DND-41 (cell line): ENCODE measurements around the gene GRM4.

Experiments used
- ATAC-seq: fragments of 200-7000 bp; cut with Tn5 transposase; 3 replicates; pipeline ENCODE4 v1.9.1; 2021; ENCODE audit warnings: low read depth; ENCODE audit not compliant: insufficient read depth
- DNase-seq: peaks from one replicate; pipeline ENCODE4 v3.0.0-alpha.2; 2020
- H2AFZ ChIP-seq: 2 replicates; pipeline ENCODE4 v1.6.0; 2012; ENCODE audit warnings: low read depth, low read length
- H3K27ac ChIP-seq: 2 replicates; pipeline ENCODE4 v1.5.1; 2012; ENCODE audit warnings: low read length, inconsistent platforms
- H3K27me3 ChIP-seq: fragments of 200-600 bp; sonication (generic); 2 replicates; pipeline ENCODE4 v1.6.0; 2012; ENCODE audit warnings: low read length, mild to moderate bottlenecking, inconsistent platforms; ENCODE audit not compliant: insufficient read depth, poor library complexity
- H3K36me3 ChIP-seq: 2 replicates; pipeline ENCODE4 v1.5.1; 2012; ENCODE audit warnings: low read length, inconsistent platforms; ENCODE audit not compliant: insufficient read depth
- H3K4me1 ChIP-seq: 2 replicates; pipeline ENCODE4 v1.5.1; 2012; ENCODE audit warnings: mild to moderate bottlenecking, low read length; ENCODE audit not compliant: insufficient read depth
- H3K4me2 ChIP-seq: 2 replicates; pipeline ENCODE4 v1.6.0; 2012; ENCODE audit warnings: mild to moderate bottlenecking, moderate library complexity, low read length, inconsistent platforms; ENCODE audit not compliant: insufficient read depth
- H3K4me3 ChIP-seq, 2 experiments: fragments of 200-600 bp in 1 of 2; shearing (Covaris generic) in 1 of 2; 2 replicates each; pipeline ENCODE4 v1.5.1; 2012 to 2016; ENCODE audit warnings: inconsistent platforms in 2 of 2, low read length in 2 of 2, mild to moderate bottlenecking in 2 of 2, low read depth in 1 of 2, moderate library complexity in 1 of 2
- H3K79me2 ChIP-seq: 2 replicates; pipeline ENCODE4 v1.6.0; 2012; ENCODE audit warnings: low read length, inconsistent platforms; ENCODE audit not compliant: insufficient read depth
- H3K9ac ChIP-seq: 2 replicates; pipeline ENCODE4 v1.6.0; 2012; ENCODE audit warnings: low read depth, mild to moderate bottlenecking, inconsistent platforms, low read length, moderate library complexity
- H3K9me3 ChIP-seq: 2 replicates; pipeline ENCODE4 v1.5.1; 2012; ENCODE audit warnings: low read length, moderate library complexity, mild to moderate bottlenecking, inconsistent platforms; ENCODE audit not compliant: insufficient read depth, severe bottlenecking
- H4K20me1 ChIP-seq: 2 replicates; pipeline ENCODE4 v1.6.0; 2012; ENCODE audit warnings: low read length; ENCODE audit not compliant: insufficient read depth
- CTCF ChIP-seq: IDR thresholded peaks from 2 replicates; pipeline ENCODE4 v1.5.1; 2012; ENCODE audit warnings: borderline replicate concordance, low read length, moderate library complexity, mild to moderate bottlenecking; ENCODE audit not compliant: poor library complexity, severe bottlenecking; ENCODE audit errors: extremely low read depth
- EZH2 ChIP-seq: IDR thresholded peaks from 3 replicates; pipeline ENCODE4 v1.6.1; 2012; ENCODE audit warnings: borderline replicate concordance, low read depth, mild to moderate bottlenecking, moderate library complexity, low read length, inconsistent platforms; ENCODE audit not compliant: severe bottlenecking

The GRM4 gene

GRCh38 chr6:33998660-33999059 is 147.2 kb downstream of the GRM4 start:
- Histone ChIP-seq H3K27ac (no peak overlapping the region), H3K79me2 (no peaks in the 10 kb centered on the region), H3K9me3 (no peaks in the 10 kb centered on the region), H3K36me3 (no peaks in the 10 kb centered on the region), H2AFZ (no peak overlapping the region), H3K9ac (no peak overlapping the region), H3K4me2 (no peak overlapping the region), H3K4me3 (no peak overlapping the region), H4K20me1 (no peaks in the 10 kb centered on the region), H3K4me1 (no peaks in the 10 kb centered on the region), H3K27me3 (no peaks in the 10 kb centered on the region)
- ATAC-seq (no peak), DNase-seq (no peak)
- TF ChIP-seq CTCF = no peak
- TF ChIP-seq EZH2 = no peak

GRCh38 chr6:33997265-33997664 is 148.6 kb downstream of the GRM4 start:
- TF ChIP-seq EZH2 (no peak), CTCF (no peak)
- Histone ChIP-seq H3K27ac (no peak overlapping the region), H3K79me2 (no peaks in the 10 kb centered on the region), H4K20me1 (no peaks in the 10 kb centered on the region), H3K4me2 (no peak overlapping the region), H3K9ac (no peak overlapping the region), H3K36me3 (no peaks in the 10 kb centered on the region), H3K4me3 (no peak overlapping the region), H3K27me3 (no peaks in the 10 kb centered on the region), H3K9me3 (no peaks in the 10 kb centered on the region), H3K4me1 (no peaks in the 10 kb centered on the region), H2AFZ (no peak overlapping the region)
- DNase-seq (no peak), ATAC-seq (no peak)

- Histone ChIP-seq H4K20me1 (no peaks in the 10 kb centered on the region), H3K79me2 (no peaks in the 10 kb centered on the region), H3K4me2 (no peak overlapping the region), H3K9me3 (no peaks in the 10 kb centered on the region), H3K36me3 (no peaks in the 10 kb centered on the region), H3K9ac (no peak overlapping the region), H3K4me1 (no peaks in the 10 kb centered on the region), H2AFZ (no peak overlapping the region), H3K27ac (no peak overlapping the region), H3K4me3 (no peak overlapping the region), H3K27me3 (no peaks in the 10 kb centered on the region)
- ATAC-seq (no peak), DNase-seq (no peak)
- TF ChIP-seq EZH2 = no peak
- TF ChIP-seq CTCF = no peak
Observed at GRCh38 chr6:33996120-33996475, 149.8 kb downstream of the GRM4 start.
